B cell (primary cell): ENCODE results near the gene TCF25.

Source experiments
- EZH2 ChIP-seq: IDR thresholded peaks from 2 replicates; pipeline ENCODE4 v1.6.1; 2012; ENCODE audit warnings: borderline replicate concordance, low read depth, mild to moderate bottlenecking, moderate library complexity, low read length; ENCODE audit not compliant: insufficient read depth, poor library complexity, severe bottlenecking
- TF ChIP-seq, protein P1 (sequence below): fragments of 200-600 bp; IDR thresholded peaks from one replicate; pipeline ENCODE4 v1.8.0; 2022; ENCODE audit warnings: antibody characterized with exemption, mild to moderate bottlenecking

DNA sequence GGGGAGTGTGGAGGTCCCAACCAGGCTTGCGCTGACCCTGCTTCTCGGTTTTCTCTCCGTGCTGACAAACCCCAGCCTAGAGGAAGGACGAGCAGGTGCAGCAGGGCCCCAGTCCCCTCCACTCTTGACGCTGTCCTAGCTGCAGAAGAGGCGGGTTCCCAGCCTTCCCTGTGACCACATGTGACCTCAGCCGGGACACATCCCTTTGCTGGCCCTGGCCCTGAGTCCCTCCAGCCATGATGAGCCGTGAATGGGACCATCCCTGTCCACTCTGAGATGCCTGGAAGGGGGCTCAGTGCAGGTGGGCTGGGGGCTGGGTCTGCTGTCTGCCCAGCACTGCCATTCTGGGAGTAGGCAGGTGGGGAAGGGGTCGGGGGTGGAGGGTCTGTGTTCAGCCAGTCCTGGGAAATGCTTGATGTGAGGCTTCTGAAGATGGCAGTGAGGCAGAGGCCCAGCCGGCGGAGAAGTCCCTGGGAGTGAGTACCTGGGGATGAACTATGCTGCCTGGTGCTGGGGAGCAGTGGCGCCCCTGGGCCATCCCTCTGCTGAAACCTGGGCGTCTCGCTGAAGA lies 47.8 kb downstream of the TCF25 start:
- TF ChIP-seq, protein P1, sequence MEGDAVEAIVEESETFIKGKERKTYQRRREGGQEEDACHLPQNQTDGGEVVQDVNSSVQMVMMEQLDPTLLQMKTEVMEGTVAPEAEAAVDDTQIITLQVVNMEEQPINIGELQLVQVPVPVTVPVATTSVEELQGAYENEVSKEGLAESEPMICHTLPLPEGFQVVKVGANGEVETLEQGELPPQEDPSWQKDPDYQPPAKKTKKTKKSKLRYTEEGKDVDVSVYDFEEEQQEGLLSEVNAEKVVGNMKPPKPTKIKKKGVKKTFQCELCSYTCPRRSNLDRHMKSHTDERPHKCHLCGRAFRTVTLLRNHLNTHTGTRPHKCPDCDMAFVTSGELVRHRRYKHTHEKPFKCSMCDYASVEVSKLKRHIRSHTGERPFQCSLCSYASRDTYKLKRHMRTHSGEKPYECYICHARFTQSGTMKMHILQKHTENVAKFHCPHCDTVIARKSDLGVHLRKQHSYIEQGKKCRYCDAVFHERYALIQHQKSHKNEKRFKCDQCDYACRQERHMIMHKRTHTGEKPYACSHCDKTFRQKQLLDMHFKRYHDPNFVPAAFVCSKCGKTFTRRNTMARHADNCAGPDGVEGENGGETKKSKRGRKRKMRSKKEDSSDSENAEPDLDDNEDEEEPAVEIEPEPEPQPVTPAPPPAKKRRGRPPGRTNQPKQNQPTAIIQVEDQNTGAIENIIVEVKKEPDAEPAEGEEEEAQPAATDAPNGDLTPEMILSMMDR = no peak
- TF ChIP-seq EZH2 = no peak
